A549 (cell line): Measurements from ENCODE around the gene ADD2.

ENCODE experiments used
- BHLHE40 ChIP-seq: IDR thresholded peaks from 2 replicates; pipeline ENCODE4 v1.6.1; 2012; ENCODE audit warnings: low read depth, low read length, inconsistent platforms
- CEBPB ChIP-seq, 2 experiments: fragments of >200 bp in 1 of 2; sonication (Bioruptor Twin) in 1 of 2; formaldehyde crosslinking in 1 of 2; IDR thresholded peaks; 2 replicates each; pipeline ENCODE4 v1.6.1; 2012 to 2016
- CTCF ChIP-seq: fragments of >200 bp; sonication (Bioruptor Twin); formaldehyde crosslinking; IDR thresholded peaks from 3 replicates; pipeline ENCODE4 v1.5.1; 2016
- EHF ChIP-seq: fragments of 250-450 bp; sonication (Bioruptor Pico); IDR thresholded peaks from 2 replicates; pipeline ENCODE4 v1.5.0; 2020; ENCODE audit warnings: mild to moderate bottlenecking
- EP300 ChIP-seq, 2 experiments: fragments of >200 bp; sonication (Bioruptor Twin); formaldehyde crosslinking; IDR thresholded peaks; 2 replicates in 1 of 2; 3 replicates in 1 of 2; pipeline ENCODE4 v1.6.1; 2016 to 2017
- MAFK ChIP-seq: fragments of 450-650 bp; IDR thresholded peaks from 2 replicates; pipeline ENCODE4 v1.6.1; 2014; ENCODE audit not compliant: partially characterized antibody
- POLR2A ChIP-seq: IDR thresholded peaks from 2 replicates; pipeline ENCODE4 v1.6.1; 2012; ENCODE audit warnings: mild to moderate bottlenecking, low read length
- POLR2AphosphoS2 ChIP-seq: conservative IDR thresholded peaks from 2 replicates; pipeline ENCODE4 v1.6.1; 2012; ENCODE audit warnings: low read length, improper control_type of control experiment, inconsistent platforms
- RCOR1 ChIP-seq: fragments of 150-350 bp; IDR thresholded peaks from 2 replicates; pipeline ENCODE4 v1.6.1; 2014; ENCODE audit warnings: antibody characterized with exemption, low read length, low read depth
- REST ChIP-seq: fragments of 200-600 bp; sonication (generic); IDR thresholded peaks from 2 replicates; pipeline ENCODE4 v1.6.1; 2016; ENCODE audit warnings: antibody characterized with exemption, mild to moderate bottlenecking, moderate library complexity
- RFX5 ChIP-seq: fragments of 450-650 bp; IDR thresholded peaks from 2 replicates; pipeline ENCODE4 v1.7.1; 2014; ENCODE audit warnings: antibody characterized with exemption, mild to moderate bottlenecking, moderate library complexity
- TF ChIP-seq, protein P1 (sequence below): fragments of 250-450 bp; sonication (Bioruptor Pico); IDR thresholded peaks from 2 replicates; pipeline ENCODE4 v1.5.0; 2021; ENCODE audit warnings: mild to moderate bottlenecking, moderate library complexity, borderline replicate concordance

DNA sequence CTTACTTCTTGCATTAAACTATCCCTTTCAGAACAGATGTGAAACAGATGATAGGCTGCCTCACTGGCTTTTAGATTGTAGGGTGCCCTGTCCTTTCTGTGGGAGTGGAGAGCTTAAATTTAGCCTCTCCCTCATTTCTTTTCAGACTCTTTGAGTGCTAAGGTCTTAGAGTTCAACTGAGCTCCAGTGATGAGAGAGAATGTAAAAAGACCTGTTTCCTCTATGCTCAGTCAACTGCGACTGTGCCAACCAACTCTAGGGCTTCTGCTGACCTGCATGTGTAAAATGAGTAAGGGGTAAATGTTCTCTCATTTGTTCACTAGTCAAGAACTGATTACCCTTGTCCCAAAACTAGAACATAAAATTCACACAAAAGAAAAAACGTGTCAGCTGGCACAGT is 109.5 kb downstream of the ADD2 start:
- TF ChIP-seq CTCF (no peak), MAFK (no peak), BHLHE40 (no peak), EHF (CRISPR knock-in tag) (no peak), RFX5 (no peak), EP300 (IDR thresholded peaks at IDR 0.05) (no peak), POLR2AphosphoS2 (no peak), REST (no peak), CEBPB (IDR thresholded peaks at IDR 0.05) (no peak), POLR2A (no peak), RCOR1 (no peak)
- TF ChIP-seq, protein P1, sequence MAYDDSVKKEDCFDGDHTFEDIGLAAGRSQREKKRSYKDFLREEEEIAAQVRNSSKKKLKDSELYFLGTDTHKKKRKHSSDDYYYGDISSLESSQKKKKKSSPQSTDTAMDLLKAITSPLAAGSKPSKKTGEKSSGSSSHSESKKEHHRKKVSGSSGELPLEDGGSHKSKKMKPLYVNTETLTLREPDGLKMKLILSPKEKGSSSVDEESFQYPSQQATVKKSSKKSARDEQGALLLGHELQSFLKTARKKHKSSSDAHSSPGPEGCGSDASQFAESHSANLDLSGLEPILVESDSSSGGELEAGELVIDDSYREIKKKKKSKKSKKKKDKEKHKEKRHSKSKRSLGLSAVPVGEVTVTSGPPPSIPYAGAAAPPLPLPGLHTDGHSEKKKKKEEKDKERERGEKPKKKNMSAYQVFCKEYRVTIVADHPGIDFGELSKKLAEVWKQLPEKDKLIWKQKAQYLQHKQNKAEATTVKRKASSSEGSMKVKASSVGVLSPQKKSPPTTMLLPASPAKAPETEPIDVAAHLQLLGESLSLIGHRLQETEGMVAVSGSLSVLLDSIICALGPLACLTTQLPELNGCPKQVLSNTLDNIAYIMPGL, result no peak
